Gastroesophageal sphincter (tissue), 4 donors: Measurements from ENCODE around the gene SIGLEC15. TPM values are rescaled to one million over a fixed set of nuclear protein-coding genes. Genes with fewer than 3 reads are reported as not detected.

ENCODE experiments used
- ATAC-seq: fragments of 150-250 bp; one replicate; pipeline ENCODE4 v1.9.1; 2016; ENCODE audit warnings: mild to moderate bottlenecking, moderate library complexity
- H3K27ac ChIP-seq, 4 donors: fragments of 200-600 bp; sonication (generic) in 3 of 4; 1 replicate in 3 of 4; 2 replicates in 1 of 4; pipeline ENCODE4 v1.5.1; 2016 to 2019
- H3K27me3 ChIP-seq: fragments of 200-600 bp; sonication (generic); one replicate; pipeline ENCODE4 v1.5.1; 2019
- H3K36me3 ChIP-seq, 2 donors: fragments of 200-600 bp; sonication (generic); one replicate each; pipeline ENCODE4 v1.5.1; 2019; ENCODE audit warnings: control low read depth in 1 of 2
- H3K4me1 ChIP-seq, 3 donors: fragments of 200-600 bp; sonication (generic); 1 replicate in 2 of 3; 2 replicates in 1 of 3; pipeline ENCODE4 v1.5.1; 2016 to 2019; ENCODE audit warnings: control low read depth in 2 of 3
- H3K4me3 ChIP-seq, 2 donors: fragments of 200-600 bp; sonication (generic); one replicate each; pipeline ENCODE4 v1.5.1; 2019; ENCODE audit warnings: mild to moderate bottlenecking in 1 of 2, moderate library complexity in 1 of 2
- H3K9me3 ChIP-seq, 3 donors: fragments of 200-600 bp; sonication (generic); one replicate each; pipeline ENCODE4 v1.5.1; 2017 to 2019; ENCODE audit warnings: control low read depth in 2 of 3
- CTCF ChIP-seq, 4 experiments: fragments of 200-600 bp in 2 of 4; fragments of 450-650 bp in 2 of 4; sonication (generic) in 1 of 4; IDR thresholded peaks; one replicate each; pipeline ENCODE4 v1.5.1; 2017 to 2019; ENCODE audit warnings: antibody characterized with exemption in 4 of 4, mild to moderate bottlenecking in 2 of 4, moderate library complexity in 2 of 4
- EP300 ChIP-seq: sonication (generic); formaldehyde crosslinking; IDR thresholded peaks from one replicate; pipeline ENCODE4 v1.6.1; 2017; ENCODE audit warnings: antibody characterized with exemption, mild to moderate bottlenecking
- POLR2A ChIP-seq, 2 donors: fragments of 450-650 bp; IDR thresholded peaks; one replicate each; pipeline ENCODE4 v1.6.1; 2017; ENCODE audit warnings: antibody characterized with exemption in 2 of 2, mild to moderate bottlenecking in 2 of 2, moderate library complexity in 1 of 2
- POLR2AphosphoS5 ChIP-seq: sonication (generic); formaldehyde crosslinking; IDR thresholded peaks from one replicate; pipeline ENCODE4 v1.6.1; 2017; ENCODE audit warnings: antibody characterized with exemption
- WGBS, 2 donors: methylation state at CpG; one replicate each; pipeline ENCODE4 v1.1.5; 2018; ENCODE audit warnings: low coverage in 1 of 2; 5-methylcytosine and 5-hydroxymethylcytosine counted together
- total RNA-seq, 4 donors: library from RNA; depleted of rRNA; stranded (reverse); fragments of >200 nt; gene quantifications; one replicate each; pipeline ENCODE4 v1.1.0, GENCODE V29; 2016

Gene SIGLEC15
- total RNA-seq, 4 donors from 2014 or later = 0.52 TPM; not detected in 3

- ATAC-seq = no peak
- TF ChIP-seq POLR2A (IDR thresholded peaks at IDR 0.05) (no peak), POLR2AphosphoS5 (no peak), CTCF (IDR thresholded peaks at IDR 0.05) (no peak), EP300 (no peak)
- H3K27me3 ChIP-seq = peaks cover 91% of the 10 kb centered on the region
- H3K27ac ChIP-seq = no peak overlapping the region
- peaks cover 3 to 31% (median 17%) of the 10 kb centered on the region in 3 donors for H3K4me1 ChIP-seq
- H3K4me3 ChIP-seq = no peak overlapping the region
- no peaks in the 10 kb centered on the region for H3K36me3 ChIP-seq
- H3K9me3 ChIP-seq = no peaks in the 10 kb centered on the region
- WGBS, 2 donors = 60 to 88% methylated on average over 3 of the region's 3 CpGs
Observed at GRCh38 chr18:45835057-45835636, 9.7 kb downstream of the SIGLEC15 start.

GRCh38 chr18:45836242-45837205, 11.0 kb downstream of the SIGLEC15 start:
- WGBS, 2 donors = 33 to 53% methylated on average over 3 to 8 of the region's 14 CpGs
- H3K27ac ChIP-seq = no peak overlapping the region
- H3K36me3 ChIP-seq = no peaks in the 10 kb centered on the region
- H3K27me3 ChIP-seq = peaks cover 84% of the 10 kb centered on the region
- H3K4me3 ChIP-seq = no peak overlapping the region
- no peaks in the 10 kb centered on the region for H3K9me3 ChIP-seq
- peaks cover 3 to 31% (median 17%) of the 10 kb centered on the region in 3 donors for H3K4me1 ChIP-seq
- TF ChIP-seq EP300 = no peak
- no peak for TF ChIP-seq POLR2AphosphoS5
- TF ChIP-seq POLR2A (IDR thresholded peaks at IDR 0.05) = no peak
- TF ChIP-seq CTCF (IDR thresholded peaks at IDR 0.05) = no peak
- ATAC-seq = no peak

- Histone ChIP-seq H3K9me3 (no peaks in the 10 kb centered on the region), H3K4me3 (peak overlapping the region; percentile 8 to 42), H3K27ac (no peak overlapping the region), H3K4me1 (peaks cover 3 to 31% (median 17%) of the 10 kb centered on the region in 3 donors), H3K36me3 (no peaks in the 10 kb centered on the region), H3K27me3 (peaks cover 76% of the 10 kb centered on the region)
- peak; percentile 50 for ATAC-seq
- TF ChIP-seq POLR2A (IDR thresholded peaks at IDR 0.05) = no peak
- no peak for TF ChIP-seq EP300
- peak in 2 of 4 experiments; percentile 8 to 53 for TF ChIP-seq CTCF (IDR thresholded peaks at IDR 0.05)
- TF ChIP-seq POLR2AphosphoS5 = no peak
- WGBS, 2 donors = 32% methylated on average over 3 of the region's 84 CpGs; no CpG with 5 or more reads in 1 of the 2 donors
Observed at GRCh38 chr18:45837283-45838070, 12.0 kb downstream of the SIGLEC15 start.

GRCh38 chr18:45838302-45839070, 13.0 kb downstream of the SIGLEC15 start:
- no CpG with 5 or more reads among the region's 53 CpGs for WGBS, 2 donors
- Histone ChIP-seq H3K4me3 (peak overlapping the region in 1 of 2 donors; percentile 19), H3K9me3 (no peaks in the 10 kb centered on the region), H3K4me1 (peaks cover 3 to 31% (median 17%) of the 10 kb centered on the region in 3 donors), H3K36me3 (no peaks in the 10 kb centered on the region), H3K27me3 (peaks cover 66% of the 10 kb centered on the region), H3K27ac (no peak overlapping the region)
- no peak for TF ChIP-seq EP300
- TF ChIP-seq POLR2A (IDR thresholded peaks at IDR 0.05) = no peak
- TF ChIP-seq CTCF (IDR thresholded peaks at IDR 0.05) = no peak
- no peak for TF ChIP-seq POLR2AphosphoS5
- peak; percentile 42 for ATAC-seq
